Mucosa of descending colon (tissue), 3 donors: ENCODE results near the gene KAT2A. TPM values are rescaled to one million over a fixed set of nuclear protein-coding genes. Genes with fewer than 3 reads are reported as not detected.
A peak's percentile ranks its signal among the peaks of the same experiment; 100 is the strongest.

Source experiments
- ATAC-seq: fragments of 200-7000 bp; cut with Tn5 transposase; one replicate; pipeline ENCODE4 v1.9.1; 2020; ENCODE audit warnings: mild to moderate bottlenecking, moderate library complexity
- DNase-seq, 3 donors: peaks; one replicate each; pipeline ENCODE4 v3.0.0-alpha.2; 2020
- H3K36me3 ChIP-seq: fragments of 200-600 bp; one replicate; pipeline ENCODE4 v1.8.0; 2021; ENCODE audit warnings: low read depth, mild to moderate bottlenecking
- H3K4me1 ChIP-seq: fragments of 200-600 bp; one replicate; pipeline ENCODE4 v1.8.0; 2021; ENCODE audit warnings: low read depth, mild to moderate bottlenecking
- H3K4me3 ChIP-seq: fragments of 200-600 bp; one replicate; pipeline ENCODE4 v1.8.0; 2021; ENCODE audit warnings: mild to moderate bottlenecking
- H3K9me3 ChIP-seq: fragments of 200-600 bp; one replicate; pipeline ENCODE4 v1.8.0; 2021; ENCODE audit warnings: mild to moderate bottlenecking
- intact Hi-C, 2 donors: fragments of 100-400 bp; cut with DNase I in 1 of 2; cut with micrococcal nuclease in 1 of 2; formaldehyde crosslinking; loops; one replicate each; pipeline versions ENCODE4 v1.11.0 to v1.11.1; 2022; cut with DNase I, micrococcal nuclease
- total RNA-seq, 3 donors: library from RNA; stranded (reverse); fragmentation: NEBNext Ultra II Directional in 2 of 3; extraction: Animal tissue kit (Norgen Biotek cat#: 25700) in 2 of 3; gene quantifications; one replicate each; pipeline versions ENCODE4 v1.2.1 to v1.2.4, GENCODE V29; 2021 to 2023
- TF ChIP-seq, protein P1 (sequence below): fragments of 200-600 bp; IDR thresholded peaks from one replicate; pipeline ENCODE4 v1.8.0; 2022; ENCODE audit warnings: antibody characterized with exemption, mild to moderate bottlenecking
- donor health status: DM: no; HTN: no; CAD: no; lungs with moderate emphysema.
- donor health status: DM: no; HTN: no; CAD: no.
- donor health status: DM: no; HTN: yes; CAD: no.

KAT2A gene
- total RNA-seq, 3 donors from 2014 or later, result 21.6 to 47.8 (median 31.4) TPM

GRCh38 chr17:42072323-42073187 lies 48.6 kb downstream of the KAT2A start:
- Histone ChIP-seq H3K4me3 (no peak overlapping the region), H3K36me3 (no peaks in the 10 kb centered on the region), H3K4me1 (peaks cover 10% of the 10 kb centered on the region), H3K9me3 (no peaks in the 10 kb centered on the region)
- TF ChIP-seq, protein P1, sequence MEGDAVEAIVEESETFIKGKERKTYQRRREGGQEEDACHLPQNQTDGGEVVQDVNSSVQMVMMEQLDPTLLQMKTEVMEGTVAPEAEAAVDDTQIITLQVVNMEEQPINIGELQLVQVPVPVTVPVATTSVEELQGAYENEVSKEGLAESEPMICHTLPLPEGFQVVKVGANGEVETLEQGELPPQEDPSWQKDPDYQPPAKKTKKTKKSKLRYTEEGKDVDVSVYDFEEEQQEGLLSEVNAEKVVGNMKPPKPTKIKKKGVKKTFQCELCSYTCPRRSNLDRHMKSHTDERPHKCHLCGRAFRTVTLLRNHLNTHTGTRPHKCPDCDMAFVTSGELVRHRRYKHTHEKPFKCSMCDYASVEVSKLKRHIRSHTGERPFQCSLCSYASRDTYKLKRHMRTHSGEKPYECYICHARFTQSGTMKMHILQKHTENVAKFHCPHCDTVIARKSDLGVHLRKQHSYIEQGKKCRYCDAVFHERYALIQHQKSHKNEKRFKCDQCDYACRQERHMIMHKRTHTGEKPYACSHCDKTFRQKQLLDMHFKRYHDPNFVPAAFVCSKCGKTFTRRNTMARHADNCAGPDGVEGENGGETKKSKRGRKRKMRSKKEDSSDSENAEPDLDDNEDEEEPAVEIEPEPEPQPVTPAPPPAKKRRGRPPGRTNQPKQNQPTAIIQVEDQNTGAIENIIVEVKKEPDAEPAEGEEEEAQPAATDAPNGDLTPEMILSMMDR, result no peak
- ATAC-seq (peak; percentile 36), DNase-seq (no peak)
- intact Hi-C loops, result no loop called here

GRCh38 chr17:42071810-42072209 lies 49.4 kb downstream of the KAT2A start:
- no peak overlapping the region for H3K4me3 ChIP-seq
- DNase-seq (no peak), ATAC-seq (no peak)
- TF ChIP-seq, protein P1, result no peak
- no peaks in the 10 kb centered on the region for H3K9me3 ChIP-seq
- intact Hi-C loops, result no loop called here
- peaks cover 16% of the 10 kb centered on the region for H3K4me1 ChIP-seq
- H3K36me3 ChIP-seq, result no peaks in the 10 kb centered on the region

- Histone ChIP-seq H3K9me3 (no peaks in the 10 kb centered on the region), H3K4me1 (peaks cover 16% of the 10 kb centered on the region), H3K4me3 (no peak overlapping the region), H3K36me3 (no peaks in the 10 kb centered on the region)
- DNase-seq (no peak), ATAC-seq (peak; percentile 54)
- intact Hi-C loops, result loop anchor here in 1 of 2 donors (5.0 kb wide), 1 partner anchor 48 kb away; no protein-coding TSS in a partner anchor
- TF ChIP-seq, protein P1, result no peak
These were observed 52.2 kb downstream of the KAT2A start for GRCh38 chr17:42068979-42069378.

- Histone ChIP-seq H3K9me3 (no peaks in the 10 kb centered on the region), H3K4me1 (peaks cover 16% of the 10 kb centered on the region), H3K36me3 (no peaks in the 10 kb centered on the region), H3K4me3 (no peak overlapping the region)
- DNase-seq (peak; percentile 61 to 86 (median 83)), ATAC-seq (peak; percentile 77)
- TF ChIP-seq, protein P1, result peak; percentile 94
- intact Hi-C loops, result loop anchor here in 1 of 2 donors (5.0 kb wide), 1 partner anchor 50 kb away; no protein-coding TSS in a partner anchor
These were observed 53.6 kb downstream of the KAT2A start for GRCh38 chr17:42067371-42068091.

DNA sequence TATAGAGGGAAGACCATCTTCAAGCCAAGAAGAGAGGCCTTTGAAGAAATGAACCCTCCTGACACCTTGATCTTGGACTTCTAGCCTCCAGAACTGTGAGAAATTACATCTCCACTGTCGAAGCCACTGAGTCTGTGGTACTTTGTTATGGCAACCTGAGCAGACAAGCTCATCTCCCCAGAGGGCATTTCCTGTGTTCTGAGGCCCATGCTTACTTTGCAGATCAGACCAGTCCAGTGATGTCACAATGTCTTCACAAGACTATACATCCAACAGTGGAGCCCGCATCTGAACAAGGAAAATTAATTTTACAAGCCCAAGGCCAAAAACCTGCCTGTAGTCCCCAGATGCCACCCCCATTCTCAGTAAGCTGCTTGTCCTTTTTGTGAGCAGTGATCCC lies 56.0 kb downstream of the KAT2A start:
- TF ChIP-seq, protein P1, result no peak
- no peak for ATAC-seq
- no peak for DNase-seq
- H3K9me3 ChIP-seq, result no peaks in the 10 kb centered on the region
- no peaks in the 10 kb centered on the region for H3K36me3 ChIP-seq
- H3K4me1 ChIP-seq, result peaks cover 11% of the 10 kb centered on the region
- H3K4me3 ChIP-seq, result no peak overlapping the region
- intact Hi-C loops, result loop anchor here in 1 of 2 donors (5.0 kb wide), 1 partner anchor 52 kb away; no protein-coding TSS in a partner anchor

Other genes with a start within 250 kb of the KAT2A start
- 10 to 100 TPM; 80.3 to 95.2 (median 81.5) TPM for gene ACLY, start 202.4 kb downstream of the KAT2A start, total RNA-seq
- 1 to 10 TPM in 1 of 3 donors, under 1 TPM in 1, not detected in 1; 0.34 to 2.1 TPM for gene ODAD4, start 190.8 kb downstream of the KAT2A start, total RNA-seq
- gene CNP, start 154.6 kb downstream of the KAT2A start, total RNA-seq, result 10 to 100 TPM; 44.1 to 88.0 (median 51.6) TPM
- 100 to 1,000 TPM in 1 of 3 donors, 10 to 100 TPM in 2; 80.6 to 108 (median 86.7) TPM for gene DNAJC7, start 103.9 kb downstream of the KAT2A start, total RNA-seq
- gene NKIRAS2, start 101.3 kb downstream of the KAT2A start, total RNA-seq, result 10 to 100 TPM; 29.5 to 34.9 (median 31.1) TPM
- 1 to 10 TPM; 1.2 to 3.8 (median 2.0) TPM for gene C17orf113, start 70.8 kb downstream of the KAT2A start, total RNA-seq
- under 1 TPM; 0.41 to 0.96 (median 0.58) TPM for gene ZNF385C, start 22.9 kb downstream of the KAT2A start, total RNA-seq
- 10 to 100 TPM; 11.7 to 18.0 (median 14.0) TPM for gene DHX58, start 8.7 kb downstream of the KAT2A start, total RNA-seq
- gene HSPB9, start 1.4 kb upstream of the KAT2A start, total RNA-seq, result under 1 TPM in 1 of 3 donors, not detected in 2; 0.28 TPM
- gene RAB5C, start 33.6 kb upstream of the KAT2A start, total RNA-seq, result 100 to 1,000 TPM; 133 to 161 (median 160) TPM
- gene KCNH4, start 59.8 kb upstream of the KAT2A start, total RNA-seq, result under 1 TPM in 2 of 3 donors, not detected in 1; 0.06 to 0.10 TPM
- not detected for gene HCRT, start 64.1 kb upstream of the KAT2A start, total RNA-seq
- 10 to 100 TPM; 21.9 to 22.2 (median 22.0) TPM for gene GHDC, start 73.1 kb upstream of the KAT2A start, total RNA-seq
- gene STAT5B, start 155.0 kb upstream of the KAT2A start, total RNA-seq, result 10 to 100 TPM; 30.1 to 93.0 (median 32.2) TPM
- gene STAT5A, start 167.1 kb upstream of the KAT2A start, total RNA-seq, result 10 to 100 TPM; 26.4 to 53.7 (median 29.7) TPM